Ectodermal cell (in vitro differentiated cells): ENCODE results near the gene ANKRD13D.
"Not testable (repeated sequence)": the region's sequence is repeated elsewhere in the genome, so short reads cannot be mapped to it uniquely, and the experiment has no call there.

Experiments used
- H3K27ac ChIP-seq: 2 replicates; pipeline ENCODE4 v1.7.0; 2013; ENCODE audit warnings: mild to moderate bottlenecking, low read depth, low read length; ENCODE audit not compliant: insufficient read depth, poor library complexity, severe bottlenecking
- H3K27me3 ChIP-seq: 2 replicates; pipeline ENCODE4 v1.7.0; 2013; ENCODE audit warnings: mild to moderate bottlenecking, low read length; ENCODE audit not compliant: insufficient read depth, control insufficient read depth, poor library complexity, severe bottlenecking
- H3K36me3 ChIP-seq: one replicate; pipeline ENCODE4 v1.7.0; 2013; ENCODE audit warnings: low read length; ENCODE audit not compliant: control insufficient read depth, insufficient read depth
- H3K4me1 ChIP-seq: one replicate; pipeline ENCODE4 v1.7.0; 2013; ENCODE audit warnings: low read length; ENCODE audit not compliant: control insufficient read depth, insufficient read depth
- H3K4me3 ChIP-seq: 2 replicates; pipeline ENCODE4 v1.7.0; 2013; ENCODE audit warnings: low read depth, low read length, control low read depth; ENCODE audit not compliant: insufficient read depth
- H3K9me3 ChIP-seq: 2 replicates; pipeline ENCODE4 v1.7.0; 2013; ENCODE audit warnings: mild to moderate bottlenecking, low read length, moderate library complexity; ENCODE audit not compliant: control insufficient read depth
- WGBS, 2 experiments: methylation state at CpG; one replicate each; pipeline ENCODE4 v1.1.7; 2013; ENCODE audit warnings: missing lambda C conversion rate in 2 of 2; 5-methylcytosine and 5-hydroxymethylcytosine counted together

Gene ANKRD13D

DNA sequence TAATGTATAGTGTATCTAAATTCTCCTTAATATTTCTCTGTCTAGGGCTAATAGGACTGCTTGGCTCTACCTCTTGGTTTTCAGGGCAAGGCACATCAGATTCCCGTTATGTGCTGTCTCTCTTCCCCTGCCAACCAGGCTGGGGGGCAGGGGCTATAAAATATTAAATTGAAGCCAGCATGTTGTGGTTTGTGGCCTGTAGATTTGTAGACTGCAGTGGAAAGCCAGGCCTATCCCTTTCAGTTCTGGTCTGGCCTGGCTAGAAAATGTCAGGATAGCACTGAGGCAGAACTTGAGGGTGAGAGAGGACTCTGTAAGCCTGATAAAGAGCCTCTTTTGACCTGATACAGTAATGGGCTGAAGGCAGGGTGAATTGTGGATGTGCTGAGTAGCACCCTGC lies 37.3 kb upstream of the ANKRD13D start:
- WGBS, 2 experiments, result 91 to 95% methylated on average over 1 of the region's 1 CpG
- peaks cover 83% of the 10 kb centered on the region for H3K36me3 ChIP-seq
- H3K9me3 ChIP-seq, result no peaks in the 10 kb centered on the region
- no peak overlapping the region for H3K27ac ChIP-seq
- H3K4me1 ChIP-seq, result no peaks in the 10 kb centered on the region
- no peak overlapping the region for H3K4me3 ChIP-seq
- H3K27me3 ChIP-seq, result no peaks in the 10 kb centered on the region

DNA sequence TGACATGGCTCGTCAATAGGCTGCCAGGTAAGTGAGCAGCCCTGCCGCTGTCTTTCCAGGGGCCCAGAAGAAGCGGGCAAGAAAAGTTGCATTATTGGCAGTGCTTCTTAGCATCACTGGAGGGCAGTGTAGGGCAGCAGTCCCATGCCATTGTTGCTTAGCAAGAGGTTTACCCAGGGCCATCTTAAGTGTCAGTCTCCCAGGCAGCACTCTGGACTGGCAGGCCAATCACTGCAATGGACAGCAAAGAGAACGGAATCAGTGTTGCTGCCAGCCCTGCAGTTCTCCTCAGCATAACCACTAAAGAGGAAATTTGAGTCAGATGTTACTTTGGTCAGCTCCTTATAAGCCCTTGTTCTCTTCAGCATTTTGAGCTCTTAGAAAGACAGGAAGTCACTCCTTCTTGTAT lies 36.3 kb upstream of the ANKRD13D start:
- 92 to 93% methylated on average over 4 of the region's 4 CpGs for WGBS, 2 experiments
- Histone ChIP-seq H3K36me3 (peaks cover 79% of the 10 kb centered on the region), H3K9me3 (no peaks in the 10 kb centered on the region), H3K27ac (no peak overlapping the region), H3K4me3 (no peak overlapping the region), H3K4me1 (no peaks in the 10 kb centered on the region), H3K27me3 (no peaks in the 10 kb centered on the region)

DNA sequence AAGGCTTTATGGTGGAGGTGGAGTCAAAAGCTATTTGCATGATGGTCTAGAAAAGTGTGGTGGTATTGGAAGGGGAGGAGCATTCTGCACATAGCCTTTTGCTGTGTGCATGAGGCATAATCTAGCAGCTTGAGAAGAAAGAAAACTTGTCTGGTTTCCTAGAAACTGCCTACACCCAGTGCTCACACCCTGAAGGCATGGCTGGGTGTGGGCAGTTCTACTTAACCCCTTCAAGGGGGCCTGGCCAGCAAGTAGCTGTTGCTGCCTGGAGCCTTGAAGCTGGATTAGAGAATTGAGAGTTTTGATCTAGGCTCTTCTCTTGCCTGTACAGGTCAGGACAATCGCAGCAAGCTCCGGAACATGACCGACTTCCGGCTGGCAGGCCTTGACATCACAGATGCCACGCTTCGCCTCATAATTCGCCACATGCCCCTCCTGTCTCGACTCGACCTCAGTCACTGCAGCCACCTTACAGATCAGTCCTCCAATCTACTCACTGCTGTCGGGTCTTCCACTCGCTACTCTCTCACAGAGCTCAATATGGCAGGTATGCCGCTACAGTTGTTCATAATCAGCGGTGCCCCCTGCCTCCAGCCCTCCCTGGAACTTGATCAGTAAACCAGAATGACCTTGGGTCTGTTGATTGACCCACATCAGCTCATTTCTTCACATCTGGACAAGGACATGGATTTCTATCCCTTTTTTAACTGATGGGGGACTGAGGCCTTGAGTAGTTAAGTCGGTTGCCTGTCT lies 35.1 kb upstream of the ANKRD13D start:
- no peaks in the 10 kb centered on the region for H3K4me1 ChIP-seq
- H3K36me3 ChIP-seq, result peaks cover 67% of the 10 kb centered on the region
- H3K27ac ChIP-seq, result no peak overlapping the region
- H3K4me3 ChIP-seq, result no peak overlapping the region
- 96% methylated on average over 14 of the region's 14 CpGs for WGBS, 2 experiments
- no peaks in the 10 kb centered on the region for H3K27me3 ChIP-seq
- H3K9me3 ChIP-seq, result no peaks in the 10 kb centered on the region

DNA sequence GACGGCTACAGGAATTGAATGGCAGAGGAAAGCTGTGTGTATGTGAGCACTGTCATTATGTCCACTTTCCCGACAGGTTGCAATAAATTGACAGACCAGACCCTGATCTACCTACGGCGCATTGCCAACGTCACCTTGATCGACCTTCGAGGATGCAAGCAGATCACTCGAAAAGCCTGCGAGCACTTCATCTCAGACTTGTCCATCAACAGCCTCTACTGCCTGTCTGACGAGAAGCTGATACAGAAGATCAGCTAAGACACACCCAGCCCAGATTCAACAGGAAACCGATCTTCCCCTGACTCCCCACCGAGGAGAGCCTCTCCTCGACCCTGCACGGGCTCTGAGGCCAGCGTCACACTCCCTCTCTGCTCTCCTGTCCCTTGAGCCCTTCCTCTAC lies 34.3 kb upstream of the ANKRD13D start:
- no peak overlapping the region for H3K27ac ChIP-seq
- peaks cover 61% of the 10 kb centered on the region for H3K36me3 ChIP-seq
- H3K27me3 ChIP-seq, result no peaks in the 10 kb centered on the region
- H3K9me3 ChIP-seq, result no peaks in the 10 kb centered on the region
- H3K4me1 ChIP-seq, result no peaks in the 10 kb centered on the region
- 94 to 95% methylated on average over 15 of the region's 15 CpGs for WGBS, 2 experiments
- no peak overlapping the region for H3K4me3 ChIP-seq

DNA sequence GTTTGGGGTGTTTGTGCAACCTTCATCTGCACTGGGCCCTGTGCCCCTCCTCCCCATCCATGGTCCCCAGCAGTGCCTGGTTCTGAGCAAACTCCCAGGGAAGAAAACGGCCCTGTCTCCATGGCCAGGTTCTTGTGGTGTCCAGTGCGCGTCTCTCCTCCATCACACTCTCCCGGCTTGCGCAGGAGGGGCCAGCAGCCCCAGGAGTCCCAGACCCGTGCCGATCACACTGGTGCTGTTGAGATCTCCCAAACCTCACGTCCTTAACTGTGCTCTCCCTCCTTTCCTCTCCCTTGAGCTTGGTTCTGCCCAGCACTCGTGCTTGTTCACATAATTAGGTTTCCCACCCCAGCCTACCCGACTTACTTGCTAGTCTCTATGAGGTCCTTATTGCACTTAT lies 33.8 kb upstream of the ANKRD13D start:
- no peaks in the 10 kb centered on the region for H3K4me1 ChIP-seq
- H3K9me3 ChIP-seq, result no peaks in the 10 kb centered on the region
- no peaks in the 10 kb centered on the region for H3K27me3 ChIP-seq
- no peak overlapping the region for H3K27ac ChIP-seq
- 94 to 96% methylated on average over 10 of the region's 10 CpGs for WGBS, 2 experiments
- no peak overlapping the region for H3K4me3 ChIP-seq
- H3K36me3 ChIP-seq, result peaks cover 58% of the 10 kb centered on the region

DNA sequence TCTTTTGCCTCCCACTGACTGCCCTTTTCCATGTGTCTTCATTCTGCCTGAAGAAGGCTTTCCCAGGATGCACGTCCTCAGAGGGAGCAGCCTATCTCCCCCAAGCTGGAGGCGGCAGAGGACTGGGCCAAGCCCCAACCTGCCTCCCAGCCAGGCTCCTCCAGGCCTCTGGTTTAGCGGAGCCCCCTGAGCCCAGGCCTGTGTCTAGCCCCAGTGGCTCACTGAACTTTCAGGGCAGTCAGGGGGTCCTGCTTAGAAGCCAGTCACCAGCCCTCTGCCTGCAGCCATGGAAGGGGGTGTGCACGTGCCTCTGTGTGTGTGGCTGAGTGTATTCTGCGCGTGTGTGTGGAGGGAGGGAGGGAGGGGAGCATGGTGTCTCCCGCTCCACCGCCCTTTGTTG lies 33.2 kb upstream of the ANKRD13D start:
- 95 to 97% methylated on average over 8 of the region's 8 CpGs for WGBS, 2 experiments
- Histone ChIP-seq H3K9me3 (no peaks in the 10 kb centered on the region), H3K27me3 (no peaks in the 10 kb centered on the region), H3K27ac (no peak overlapping the region), H3K4me1 (no peaks in the 10 kb centered on the region), H3K36me3 (peaks cover 53% of the 10 kb centered on the region), H3K4me3 (no peak overlapping the region)

DNA sequence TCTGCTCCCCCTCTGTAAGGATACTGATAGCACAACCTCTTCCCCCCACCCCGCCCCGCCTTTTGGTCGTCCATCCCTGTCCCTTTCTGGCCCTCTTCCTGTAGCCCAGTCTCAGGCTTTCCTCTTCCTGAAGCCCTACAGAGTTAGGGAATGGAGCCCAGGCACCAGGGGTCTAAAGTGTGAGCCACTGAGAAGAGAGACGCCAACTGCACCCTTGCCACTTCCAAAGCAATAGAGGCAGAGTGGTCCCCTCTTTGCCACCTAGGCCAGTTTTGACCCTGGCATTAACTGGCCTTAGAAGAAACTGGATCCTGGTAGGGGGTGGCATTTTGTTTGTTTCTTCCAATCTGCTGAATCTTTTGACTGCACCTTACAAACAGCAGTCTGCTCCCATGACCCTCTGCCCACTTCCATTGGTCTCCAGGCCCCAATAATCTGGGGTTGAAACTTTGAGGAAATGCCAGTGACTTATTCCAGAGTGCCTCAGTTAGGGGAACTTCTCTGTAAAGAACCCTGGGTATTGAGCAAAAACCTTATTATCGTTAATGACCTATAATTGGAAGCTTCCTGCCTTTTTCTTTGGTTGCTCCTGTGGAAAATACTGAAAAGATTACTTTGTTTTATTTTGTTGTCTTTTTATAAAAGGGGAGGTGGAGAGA lies 32.5 kb upstream of the ANKRD13D start:
- WGBS, 2 experiments, result 96 to 98% methylated on average over 5 of the region's 5 CpGs

DNA sequence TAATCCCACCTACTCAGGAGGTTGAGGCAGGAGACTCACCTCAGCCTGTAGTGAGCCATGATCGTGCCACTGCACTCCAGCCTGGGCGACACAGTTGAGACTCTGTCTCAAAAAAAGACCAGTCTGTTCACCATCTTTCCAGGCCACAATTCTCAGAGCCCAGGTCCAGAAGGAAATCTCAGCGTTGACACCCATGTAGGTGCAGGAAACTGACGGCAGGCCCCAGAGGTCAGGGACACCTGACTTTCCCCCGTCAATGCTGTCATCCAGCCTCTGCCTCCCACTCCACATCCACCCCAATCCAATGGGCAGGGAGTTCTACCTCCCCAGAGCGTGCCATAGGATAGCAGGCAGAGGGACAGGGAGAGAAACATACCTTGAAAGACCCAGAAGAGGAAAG lies 28.7 kb upstream of the ANKRD13D start:
- Histone ChIP-seq H3K27me3 (peaks cover 19% of the 10 kb centered on the region), H3K9me3 (no peaks in the 10 kb centered on the region), H3K4me3 (no peak overlapping the region), H3K27ac (no peak overlapping the region), H3K4me1 (no peaks in the 10 kb centered on the region), H3K36me3 (peaks cover 9% of the 10 kb centered on the region)
- 93 to 94% methylated on average over 6 of the region's 6 CpGs for WGBS, 2 experiments

More for the DNA sequence above, 32.5 kb upstream of the ANKRD13D start:
- Histone ChIP-seq H3K27ac (no peak overlapping the region), H3K36me3 (peaks cover 47% of the 10 kb centered on the region), H3K9me3 (no peaks in the 10 kb centered on the region), H3K4me1 (no peaks in the 10 kb centered on the region), H3K4me3 (no peak overlapping the region), H3K27me3 (peaks cover under 1% of the 10 kb centered on the region)

DNA sequence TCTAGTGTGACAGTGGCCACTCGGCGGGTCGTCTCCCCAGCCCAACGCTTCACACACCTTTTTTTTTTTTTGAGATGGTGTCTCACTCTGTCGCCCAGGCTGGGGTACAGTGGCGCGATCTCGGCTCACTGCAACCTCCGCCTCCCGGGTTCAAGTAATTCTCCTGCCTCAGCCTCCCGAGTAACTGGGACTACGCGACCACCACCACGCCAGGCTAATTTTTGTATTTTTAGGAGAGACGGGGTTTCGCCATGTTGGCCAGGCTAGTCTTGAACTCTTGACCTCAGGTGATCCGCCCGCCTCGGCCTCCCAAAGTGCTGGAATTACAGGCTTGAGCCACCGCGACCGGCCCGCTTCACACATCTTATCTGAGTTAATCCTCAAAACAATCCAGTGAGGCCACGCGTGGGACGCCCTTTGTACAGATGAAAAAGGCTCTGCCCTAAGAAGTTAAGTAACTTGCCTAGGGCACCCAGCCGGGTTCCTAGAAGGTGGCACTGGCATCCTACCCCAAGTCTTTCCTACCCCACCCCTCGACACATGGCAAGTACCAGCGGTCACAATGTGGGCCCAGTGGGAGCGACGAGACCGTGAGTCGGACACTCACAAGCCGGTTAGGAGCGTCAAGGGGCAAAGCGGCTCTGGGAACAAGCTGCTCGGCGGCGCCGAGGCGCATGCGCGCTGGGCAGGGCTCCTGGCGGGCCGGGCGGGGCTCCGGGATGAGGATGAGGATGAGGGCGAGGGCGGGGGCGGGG lies 28.0 kb upstream of the ANKRD13D start:
- Histone ChIP-seq H3K27me3 (peaks cover 25% of the 10 kb centered on the region), H3K4me3 (peak overlapping the region; percentile 26)
- WGBS, 2 experiments, result 41 to 42% methylated on average over 50 of the region's 50 CpGs
- H3K4me1 ChIP-seq, H3K9me3 ChIP-seq, H3K27ac ChIP-seq, H3K36me3 ChIP-seq: not testable (repeated sequence)

DNA sequence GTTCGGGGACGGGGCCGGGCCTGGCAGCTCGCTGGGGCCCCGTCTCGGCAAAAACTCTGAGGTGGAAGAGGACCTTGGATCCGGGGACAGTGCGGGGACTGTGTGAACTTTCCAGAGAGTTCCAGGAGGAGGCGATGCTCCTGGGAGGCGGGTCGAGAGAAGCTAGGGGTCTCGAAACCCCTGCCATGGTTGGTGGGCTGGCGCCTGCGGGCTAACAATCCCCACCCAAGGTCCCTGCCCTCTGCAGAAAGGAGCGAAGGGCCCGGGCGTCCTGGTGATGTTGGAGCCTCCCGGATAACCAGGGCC lies 27.5 kb upstream of the ANKRD13D start:
- peaks cover 3% of the 10 kb centered on the region for H3K36me3 ChIP-seq
- H3K9me3 ChIP-seq, result no peaks in the 10 kb centered on the region
- H3K27me3 ChIP-seq, result peaks cover 25% of the 10 kb centered on the region
- 11 to 14% methylated on average over 18 of the region's 18 CpGs for WGBS, 2 experiments
- no peaks in the 10 kb centered on the region for H3K4me1 ChIP-seq
- H3K27ac ChIP-seq, result no peak overlapping the region
- H3K4me3 ChIP-seq, result peak overlapping the region; percentile 26
